ENCODE results near the gene SH3RF2.

The SH3RF2 gene

DNA sequence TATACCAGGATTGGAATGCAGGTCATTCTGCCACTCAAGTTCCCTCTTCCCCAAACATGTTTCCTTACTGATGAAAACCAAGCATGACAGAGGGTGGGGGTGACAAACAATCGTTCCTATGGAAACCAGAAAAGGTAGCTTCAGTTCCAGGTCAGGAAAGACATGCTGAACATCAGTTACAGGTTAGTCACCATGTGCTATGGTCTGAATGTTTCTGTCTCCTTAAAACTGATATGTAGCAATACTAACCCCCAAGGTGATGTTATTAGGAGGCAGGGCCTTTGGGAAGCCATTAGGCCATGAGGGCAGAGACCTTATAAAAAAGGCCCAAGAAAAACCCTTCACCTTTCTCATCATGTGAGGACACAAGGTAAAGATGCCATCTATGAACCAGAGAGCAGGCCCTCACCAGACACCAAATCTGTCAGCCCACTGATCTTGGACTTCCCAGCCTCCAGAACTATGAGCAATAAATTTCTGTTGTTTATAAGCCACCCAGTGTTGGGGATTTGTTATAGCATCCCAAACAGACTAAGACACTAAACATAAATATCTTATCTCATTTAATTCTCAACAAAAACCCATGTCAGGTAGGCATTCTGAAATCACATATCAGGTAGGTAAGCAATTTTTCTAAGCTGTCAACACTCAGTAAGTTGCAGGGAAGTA lies 15.7 kb upstream of the SH3RF2 start:
- DNase-seq (ENCODE audit: insufficient read length, low spot score) (no peak), FAIRE-seq (no peak)

- DNase-seq (ENCODE audit: insufficient read length, low spot score) (no peak), FAIRE-seq (no peak)
Measured at GRCh38 chr5:145921211-145921610, 15.2 kb upstream of the SH3RF2 start.

DNA sequence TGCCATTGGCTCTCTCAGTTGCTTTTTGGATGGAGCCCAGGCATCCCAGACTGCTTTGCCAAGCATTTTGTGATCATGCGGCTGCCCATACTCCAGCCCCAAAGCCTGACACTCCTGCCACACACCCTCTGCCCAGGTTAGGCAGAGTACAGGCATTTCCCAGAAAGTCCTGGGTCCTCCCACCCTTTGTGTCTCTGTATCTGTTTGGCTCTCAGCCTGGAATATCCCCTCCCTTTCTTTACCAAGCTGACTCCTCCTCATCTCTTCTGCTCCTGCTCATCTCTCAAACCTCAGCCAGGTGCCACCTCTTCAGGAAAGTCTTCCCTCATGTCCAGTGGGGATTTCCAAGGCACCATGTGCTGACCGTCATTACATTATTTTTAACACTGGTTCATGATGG lies 14.3 kb upstream of the SH3RF2 start:
- DNase-seq (ENCODE audit: insufficient read length, low spot score) (no peak), FAIRE-seq (no peak)

DNA sequence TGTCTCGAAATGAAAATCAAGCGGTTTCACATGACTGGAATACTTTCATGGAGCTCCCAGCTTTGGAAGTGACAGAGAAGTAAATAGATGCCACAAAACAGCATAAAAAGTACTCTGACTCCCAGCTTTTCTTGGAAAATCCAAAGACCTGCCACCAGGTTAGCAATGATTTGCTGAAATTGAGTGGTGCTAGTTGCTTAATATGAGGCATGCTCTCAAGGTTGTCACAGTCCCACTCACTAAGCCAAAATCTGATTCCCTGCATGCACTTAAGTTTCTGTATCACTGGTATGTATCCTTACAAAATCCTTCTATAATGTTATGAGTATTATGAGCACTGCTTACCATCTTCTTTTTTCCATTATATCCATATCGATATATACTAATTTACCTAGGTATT lies 13.0 kb upstream of the SH3RF2 start:
- no peak for DNase-seq (ENCODE audit: insufficient read length, low spot score)
- FAIRE-seq, result no peak

DNA sequence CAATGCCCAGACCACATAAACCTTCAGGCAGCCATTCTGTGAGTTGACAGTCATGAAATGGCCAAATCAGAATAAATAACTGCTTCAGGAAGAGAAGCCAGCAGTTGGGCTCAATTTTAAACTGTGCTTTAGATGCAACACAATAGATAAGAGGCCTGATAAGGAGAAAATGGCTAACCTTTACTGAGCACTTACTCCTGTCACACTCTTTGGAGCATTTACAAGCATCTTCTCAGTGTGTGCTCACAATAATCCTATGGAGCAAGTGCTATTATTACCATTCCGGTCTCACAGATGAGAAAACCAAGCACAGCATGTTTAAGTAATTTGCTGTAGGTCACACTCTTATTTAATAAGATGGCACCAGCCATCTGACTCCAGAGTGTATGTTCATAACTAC lies 11.5 kb upstream of the SH3RF2 start:
- DNase-seq (ENCODE audit: insufficient read length, low spot score) (no peak), FAIRE-seq (no peak)

GRCh38 chr5:145925353-145925752 lies 11.0 kb upstream of the SH3RF2 start:
- DNase-seq (ENCODE audit: insufficient read length, low spot score) (no peak), FAIRE-seq (no peak)

GRCh38 chr5:145925803-145926202 lies 10.6 kb upstream of the SH3RF2 start:
- FAIRE-seq (no peak), DNase-seq (ENCODE audit: insufficient read length, low spot score) (no peak)

DNA sequence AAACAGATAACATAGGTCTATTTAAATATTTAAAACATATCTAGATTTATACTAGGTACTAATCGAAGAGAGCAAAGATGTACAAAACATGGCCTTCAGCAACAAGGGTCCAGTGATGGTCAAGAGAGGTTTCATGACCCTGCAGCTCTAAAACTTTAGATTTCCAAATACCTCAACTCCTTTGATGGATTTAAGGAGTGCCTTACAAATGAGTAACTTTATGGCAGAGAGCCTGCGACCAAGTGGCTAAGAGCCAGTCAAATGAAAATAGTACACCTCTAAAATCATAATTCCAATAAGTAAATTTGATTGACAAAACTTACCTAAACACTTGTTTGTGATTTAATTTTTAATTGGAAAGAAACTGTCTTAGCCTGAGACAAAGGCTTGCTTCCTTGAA lies 4.7 kb upstream of the SH3RF2 start:
- DNase-seq (ENCODE audit: insufficient read length, low spot score) (no peak), FAIRE-seq (no peak)

GRCh38 chr5:145934276-145934675 lies 2.1 kb upstream of the SH3RF2 start:
- DNase-seq (ENCODE audit: insufficient read length, low spot score) (no peak), FAIRE-seq (no peak)

DNA sequence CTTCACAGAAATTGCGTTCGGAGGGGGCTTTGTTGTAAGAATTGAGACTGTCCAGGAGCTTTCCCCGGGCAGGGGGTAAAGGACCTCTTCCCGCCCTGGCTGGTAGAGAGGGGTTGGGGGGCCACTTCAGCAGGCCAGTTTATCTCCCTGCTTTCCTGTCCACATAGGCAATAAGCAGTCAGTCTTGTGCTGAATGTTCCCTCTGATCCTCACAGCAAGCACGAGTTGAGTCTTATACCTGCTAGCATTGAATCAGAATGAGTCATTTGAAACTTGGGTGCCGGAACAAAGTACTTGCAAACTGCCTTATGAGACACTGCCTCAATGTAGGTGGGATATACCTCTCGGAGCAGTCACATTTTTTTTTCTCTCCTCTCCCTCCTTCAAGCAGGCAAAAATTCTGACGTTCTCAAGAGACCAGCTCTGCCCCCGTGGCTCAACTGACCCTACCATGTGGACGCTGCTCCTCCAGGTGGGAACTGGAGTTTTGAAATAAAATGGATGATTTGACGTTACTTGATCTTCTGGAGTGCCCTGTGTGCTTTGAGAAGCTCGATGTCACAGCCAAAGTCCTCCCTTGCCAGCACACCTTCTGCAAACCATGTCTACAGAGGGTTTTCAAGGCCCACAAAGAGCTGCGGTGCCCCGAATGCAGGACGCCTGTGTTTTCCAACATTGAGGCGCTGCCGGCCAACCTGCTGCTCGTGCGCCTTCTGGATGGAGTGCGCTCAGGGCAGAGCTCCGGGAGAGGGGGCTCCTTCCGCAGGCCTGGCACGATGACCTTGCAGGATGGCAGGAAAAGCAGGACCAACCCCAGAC lies 1.3 kb downstream of the SH3RF2 start:
- no peak for DNase-seq (ENCODE audit: insufficient read length, low spot score)

DNA sequence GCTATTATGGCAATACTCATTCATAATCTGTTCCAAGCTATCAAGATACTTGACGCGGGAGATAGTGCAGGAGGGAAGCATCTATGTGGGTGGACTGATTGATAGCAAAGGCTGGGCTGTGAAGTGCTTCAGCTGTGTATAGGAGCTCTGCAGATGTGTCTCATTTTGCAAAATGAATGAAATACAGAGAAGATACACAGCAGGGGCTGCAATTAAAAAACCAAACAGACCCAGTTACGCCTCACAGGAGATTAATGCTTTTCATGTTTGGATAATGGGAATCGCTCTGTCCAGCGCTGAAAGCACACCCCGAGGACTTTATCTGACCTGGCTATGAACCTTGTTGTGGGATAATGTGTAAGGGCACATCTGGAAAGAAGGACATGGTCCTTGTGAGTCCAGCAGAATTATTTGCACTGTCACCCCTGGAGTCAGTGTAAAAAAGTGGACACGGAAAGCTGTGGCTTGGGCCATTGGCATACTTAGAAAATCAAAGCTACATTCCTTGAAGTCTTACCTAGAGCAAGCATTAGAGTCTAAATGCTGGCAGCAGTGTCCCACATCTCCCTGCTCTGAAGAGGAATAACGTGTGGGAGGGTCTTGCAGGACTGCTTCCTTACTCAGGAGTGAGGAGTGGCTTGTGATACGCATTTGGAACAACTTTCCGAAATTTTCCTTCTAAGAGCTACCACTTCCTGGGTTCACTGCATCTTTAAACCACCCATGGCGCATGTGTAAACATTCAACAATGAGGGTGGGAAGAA lies 2.6 kb downstream of the SH3RF2 start:
- FAIRE-seq, result no peak
- no peak for DNase-seq (ENCODE audit: insufficient read length, low spot score)

More for the DNA sequence above, 1.3 kb downstream of the SH3RF2 start:
- no peak for FAIRE-seq

DNA sequence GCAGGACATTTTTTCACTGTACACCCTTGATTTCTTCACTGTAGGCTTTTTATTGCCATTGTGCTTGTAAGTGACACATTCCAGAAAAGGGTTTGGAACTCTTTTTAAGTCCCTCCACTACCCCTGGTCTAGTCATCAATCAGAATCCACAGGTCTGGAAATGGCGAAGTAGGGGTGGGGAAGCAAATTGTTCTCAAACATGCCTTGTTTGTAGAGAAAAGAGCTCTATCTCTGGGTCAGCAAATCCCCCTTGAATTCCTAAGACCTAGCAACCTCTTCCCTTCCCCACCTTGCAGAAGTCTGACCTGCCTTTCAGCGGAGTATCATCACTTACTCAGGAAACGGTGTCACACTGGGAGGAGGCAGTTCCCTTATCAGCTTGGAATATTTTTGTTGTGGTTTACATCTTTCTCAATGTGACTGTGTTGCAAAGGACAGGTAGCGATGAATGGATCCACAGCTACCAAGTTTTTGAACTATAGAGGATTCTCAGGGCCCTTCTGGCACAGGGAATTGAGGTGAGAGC lies 3.2 kb downstream of the SH3RF2 start:
- DNase-seq (ENCODE audit: insufficient read length, low spot score) (no peak), FAIRE-seq (no peak)

DNA sequence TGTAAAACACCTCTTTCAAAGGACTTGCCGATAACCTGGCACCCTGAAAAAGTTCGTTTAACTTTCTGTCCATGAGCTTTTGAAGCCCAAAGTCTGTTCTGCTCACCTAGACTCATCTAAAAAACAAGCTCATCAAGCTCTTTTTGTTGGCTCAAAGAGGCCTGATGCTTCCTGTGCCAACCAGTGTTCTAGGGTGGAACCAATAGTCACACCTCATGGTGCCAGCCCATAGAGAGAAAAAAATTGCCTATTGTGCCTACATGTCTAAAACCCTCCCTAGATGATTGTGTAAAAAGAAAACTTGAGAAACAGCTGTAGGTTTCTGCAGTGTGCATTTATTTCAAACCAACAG lies 4.7 kb downstream of the SH3RF2 start:
- FAIRE-seq, result no peak

GRCh38 chr5:145941448-145942130 lies 5.2 kb downstream of the SH3RF2 start:
- no peak for DNase-seq (ENCODE audit: insufficient read length, low spot score)
- FAIRE-seq, result no peak

More for the DNA sequence above, 4.7 kb downstream of the SH3RF2 start:
- DNase-seq (ENCODE audit: insufficient read length, low spot score), result no peak

- DNase-seq (ENCODE audit: insufficient read length, low spot score) (no peak), FAIRE-seq (no peak)
Measured at GRCh38 chr5:145942201-145942600, 5.8 kb downstream of the SH3RF2 start.

GRCh38 chr5:145942749-145943148 lies 6.4 kb downstream of the SH3RF2 start:
- FAIRE-seq, result no peak

GRCh38 chr5:145943674-145944121 lies 7.3 kb downstream of the SH3RF2 start:
- DNase-seq (ENCODE audit: insufficient read length, low spot score) (no peak), FAIRE-seq (no peak)

More at GRCh38 chr5:145942749-145943148, 6.4 kb downstream of the SH3RF2 start:
- DNase-seq (ENCODE audit: insufficient read length, low spot score), result no peak

GRCh38 chr5:145944328-145944727 lies 8.0 kb downstream of the SH3RF2 start:
- DNase-seq (ENCODE audit: insufficient read length, low spot score) (no peak), FAIRE-seq (no peak)

GRCh38 chr5:145945620-145946111 lies 9.3 kb downstream of the SH3RF2 start:
- no peak for FAIRE-seq
- DNase-seq (ENCODE audit: insufficient read length, low spot score), result no peak

- no peak for DNase-seq (ENCODE audit: insufficient read length, low spot score)
- no peak for FAIRE-seq
Measured at GRCh38 chr5:145946112-145946861, 9.9 kb downstream of the SH3RF2 start.

Data from GM19239 (cell line).